ENCODE measurements around the gene THRAP3.

Gene THRAP3

GRCh38 chr1:36339615-36340014 is 115.4 kb downstream of the THRAP3 start:
- Histone ChIP-seq H3K4me3 (ENCODE audit: insufficient read depth, low read depth, low read length, poor library complexity, severe bottlenecking) (no peak overlapping the region), H3K4me1 (ENCODE audit: control insufficient read depth, insufficient read depth, low read length, poor library complexity, severe bottlenecking) (peaks cover 15% of the 10 kb centered on the region), H3K9me3 (ENCODE audit: control insufficient read depth, low read length) (no peaks in the 10 kb centered on the region), H3K27me3 (replicated peaks; ENCODE audit: control insufficient read depth, insufficient read depth, low read length, poor library complexity, severe bottlenecking) (no peaks in the 10 kb centered on the region), H3K36me3 (ENCODE audit: control insufficient read depth, insufficient read depth, low read length) (peaks cover 19% of the 10 kb centered on the region), H3K27ac (ENCODE audit: insufficient read depth, low read length, poor library complexity, severe bottlenecking) (no peak overlapping the region)
- DNase-seq: no peak

GRCh38 chr1:36341626-36342320 is 117.5 kb downstream of the THRAP3 start:
- H3K27ac ChIP-seq (ENCODE audit: insufficient read depth, low read length, poor library complexity, severe bottlenecking): no peak overlapping the region
- no peaks in the 10 kb centered on the region for H3K27me3 ChIP-seq (replicated peaks; ENCODE audit: control insufficient read depth, insufficient read depth, low read length, poor library complexity, severe bottlenecking)
- H3K4me3 ChIP-seq (ENCODE audit: insufficient read depth, low read depth, low read length, poor library complexity, severe bottlenecking): no peak overlapping the region
- DNase-seq: no peak
- no peaks in the 10 kb centered on the region for H3K9me3 ChIP-seq (ENCODE audit: control insufficient read depth, low read length)
- H3K36me3 ChIP-seq (ENCODE audit: control insufficient read depth, insufficient read depth, low read length): peaks cover 35% of the 10 kb centered on the region
- peaks cover 15% of the 10 kb centered on the region for H3K4me1 ChIP-seq (ENCODE audit: control insufficient read depth, insufficient read depth, low read length, poor library complexity, severe bottlenecking)

- Histone ChIP-seq H3K36me3 (ENCODE audit: control insufficient read depth, insufficient read depth, low read length) (peaks cover 42% of the 10 kb centered on the region), H3K4me1 (ENCODE audit: control insufficient read depth, insufficient read depth, low read length, poor library complexity, severe bottlenecking) (peaks cover 15% of the 10 kb centered on the region), H3K27me3 (replicated peaks; ENCODE audit: control insufficient read depth, insufficient read depth, low read length, poor library complexity, severe bottlenecking) (no peaks in the 10 kb centered on the region), H3K27ac (ENCODE audit: insufficient read depth, low read length, poor library complexity, severe bottlenecking) (no peak overlapping the region), H3K4me3 (ENCODE audit: insufficient read depth, low read depth, low read length, poor library complexity, severe bottlenecking) (no peak overlapping the region), H3K9me3 (ENCODE audit: control insufficient read depth, low read length) (no peaks in the 10 kb centered on the region)
- peak in 2 of 3 donors; percentile 33 to 41 for DNase-seq
These were observed 118.4 kb downstream of the THRAP3 start for GRCh38 chr1:36342426-36343185.

- no peaks in the 10 kb centered on the region for H3K9me3 ChIP-seq (ENCODE audit: control insufficient read depth, low read length)
- H3K36me3 ChIP-seq (ENCODE audit: control insufficient read depth, insufficient read depth, low read length): peaks cover 53% of the 10 kb centered on the region
- no peak for DNase-seq
- no peak overlapping the region for H3K4me3 ChIP-seq (ENCODE audit: insufficient read depth, low read depth, low read length, poor library complexity, severe bottlenecking)
- H3K4me1 ChIP-seq (ENCODE audit: control insufficient read depth, insufficient read depth, low read length, poor library complexity, severe bottlenecking): peaks cover 15% of the 10 kb centered on the region
- H3K27ac ChIP-seq (ENCODE audit: insufficient read depth, low read length, poor library complexity, severe bottlenecking): no peak overlapping the region
- no peaks in the 10 kb centered on the region for H3K27me3 ChIP-seq (replicated peaks; ENCODE audit: control insufficient read depth, insufficient read depth, low read length, poor library complexity, severe bottlenecking)
These were observed 119.6 kb downstream of the THRAP3 start for GRCh38 chr1:36343651-36344394.

- peaks cover 58% of the 10 kb centered on the region for H3K36me3 ChIP-seq (ENCODE audit: control insufficient read depth, insufficient read depth, low read length)
- no peak for DNase-seq
These were observed 120.1 kb downstream of the THRAP3 start for GRCh38 chr1:36344395-36344680.

GRCh38 chr1:36345353-36345752 is 121.1 kb downstream of the THRAP3 start:
- H3K9me3 ChIP-seq (ENCODE audit: control insufficient read depth, low read length): no peaks in the 10 kb centered on the region
- no peak overlapping the region for H3K27ac ChIP-seq (ENCODE audit: insufficient read depth, low read length, poor library complexity, severe bottlenecking)
- H3K27me3 ChIP-seq (replicated peaks; ENCODE audit: control insufficient read depth, insufficient read depth, low read length, poor library complexity, severe bottlenecking): no peaks in the 10 kb centered on the region
- H3K36me3 ChIP-seq (ENCODE audit: control insufficient read depth, insufficient read depth, low read length): peaks cover 63% of the 10 kb centered on the region
- no peak for DNase-seq
- H3K4me3 ChIP-seq (ENCODE audit: insufficient read depth, low read depth, low read length, poor library complexity, severe bottlenecking): no peak overlapping the region
- H3K4me1 ChIP-seq (ENCODE audit: control insufficient read depth, insufficient read depth, low read length, poor library complexity, severe bottlenecking): peaks cover 13% of the 10 kb centered on the region

More at GRCh38 chr1:36344395-36344680, 120.1 kb downstream of the THRAP3 start:
- H3K27me3 ChIP-seq (replicated peaks; ENCODE audit: control insufficient read depth, insufficient read depth, low read length, poor library complexity, severe bottlenecking): no peaks in the 10 kb centered on the region
- no peak overlapping the region for H3K4me3 ChIP-seq (ENCODE audit: insufficient read depth, low read depth, low read length, poor library complexity, severe bottlenecking)
- no peak overlapping the region for H3K27ac ChIP-seq (ENCODE audit: insufficient read depth, low read length, poor library complexity, severe bottlenecking)
- H3K4me1 ChIP-seq (ENCODE audit: control insufficient read depth, insufficient read depth, low read length, poor library complexity, severe bottlenecking): peaks cover 11% of the 10 kb centered on the region
- H3K9me3 ChIP-seq (ENCODE audit: control insufficient read depth, low read length): no peaks in the 10 kb centered on the region

- no peak overlapping the region for H3K27ac ChIP-seq (ENCODE audit: insufficient read depth, low read length, poor library complexity, severe bottlenecking)
- H3K9me3 ChIP-seq (ENCODE audit: control insufficient read depth, low read length): no peaks in the 10 kb centered on the region
- no peak overlapping the region for H3K4me3 ChIP-seq (ENCODE audit: insufficient read depth, low read depth, low read length, poor library complexity, severe bottlenecking)
- no peaks in the 10 kb centered on the region for H3K27me3 ChIP-seq (replicated peaks; ENCODE audit: control insufficient read depth, insufficient read depth, low read length, poor library complexity, severe bottlenecking)
- peaks cover 25% of the 10 kb centered on the region for H3K4me1 ChIP-seq (ENCODE audit: control insufficient read depth, insufficient read depth, low read length, poor library complexity, severe bottlenecking)
- DNase-seq: no peak
- H3K36me3 ChIP-seq (ENCODE audit: control insufficient read depth, insufficient read depth, low read length): peaks cover 61% of the 10 kb centered on the region
These were observed 122.6 kb downstream of the THRAP3 start for GRCh38 chr1:36346741-36347370.

- Histone ChIP-seq H3K4me1 (ENCODE audit: control insufficient read depth, insufficient read depth, low read length, poor library complexity, severe bottlenecking) (peaks cover 14% of the 10 kb centered on the region), H3K27ac (ENCODE audit: insufficient read depth, low read length, poor library complexity, severe bottlenecking) (no peak overlapping the region), H3K4me3 (ENCODE audit: insufficient read depth, low read depth, low read length, poor library complexity, severe bottlenecking) (no peak overlapping the region), H3K9me3 (ENCODE audit: control insufficient read depth, low read length) (no peaks in the 10 kb centered on the region), H3K36me3 (ENCODE audit: control insufficient read depth, insufficient read depth, low read length) (peaks cover 65% of the 10 kb centered on the region), H3K27me3 (replicated peaks; ENCODE audit: control insufficient read depth, insufficient read depth, low read length, poor library complexity, severe bottlenecking) (no peaks in the 10 kb centered on the region)
- no peak for DNase-seq
These were observed 125.0 kb downstream of the THRAP3 start for GRCh38 chr1:36349241-36349671.

- Histone ChIP-seq H3K4me3 (ENCODE audit: insufficient read depth, low read depth, low read length, poor library complexity, severe bottlenecking) (no peak overlapping the region), H3K9me3 (ENCODE audit: control insufficient read depth, low read length) (no peaks in the 10 kb centered on the region), H3K4me1 (ENCODE audit: control insufficient read depth, insufficient read depth, low read length, poor library complexity, severe bottlenecking) (peaks cover 14% of the 10 kb centered on the region), H3K27ac (ENCODE audit: insufficient read depth, low read length, poor library complexity, severe bottlenecking) (no peak overlapping the region), H3K36me3 (ENCODE audit: control insufficient read depth, insufficient read depth, low read length) (peaks cover 65% of the 10 kb centered on the region), H3K27me3 (replicated peaks; ENCODE audit: control insufficient read depth, insufficient read depth, low read length, poor library complexity, severe bottlenecking) (no peaks in the 10 kb centered on the region)
- DNase-seq: no peak
These were observed 125.6 kb downstream of the THRAP3 start for GRCh38 chr1:36349839-36350238.

All from effector memory CD4-positive, alpha-beta T cell (primary cell).